HepG2 (cell line): ENCODE measurements around the gene CLPTM1. TPM values are rescaled to one million over a fixed set of nuclear protein-coding genes. Genes with fewer than 3 reads are reported as not detected.

ENCODE experiments used
- FOXP4 ChIP-seq: sonication (generic); formaldehyde crosslinking; IDR thresholded peaks from 2 replicates; pipeline ENCODE4 v1.4.0; 2020; ENCODE audit warnings: missing genetic modification reagents
- POLR2G ChIP-seq: fragments of 200-400 bp; formaldehyde crosslinking; IDR thresholded peaks from 2 replicates; pipeline ENCODE4 v1.6.1; 2018; ENCODE audit warnings: mild to moderate bottlenecking, low read depth, low read length, moderate library complexity
- RBM22 ChIP-seq: fragments of 200-400 bp; formaldehyde crosslinking; optimal IDR thresholded peaks from 2 replicates; pipeline ENCODE3; 2017; ENCODE audit warnings: mild to moderate bottlenecking, low read length, moderate library complexity
- SALL2 ChIP-seq: sonication (generic); formaldehyde crosslinking; IDR thresholded peaks from 2 replicates; pipeline ENCODE4 v1.8.1; 2023; ENCODE audit warnings: mild to moderate bottlenecking, missing genetic modification reagents, inconsistent platforms
- ZBTB38 ChIP-seq: sonication (generic); formaldehyde crosslinking; IDR thresholded peaks from 2 replicates; pipeline ENCODE4 v1.5.1; 2020; ENCODE audit warnings: mild to moderate bottlenecking, missing genetic modification reagents
- ZBTB7B ChIP-seq: sonication (generic); formaldehyde crosslinking; IDR thresholded peaks from 2 replicates; pipeline ENCODE4 v1.4.0; 2020; ENCODE audit warnings: missing genetic modification reagents
- ZNF687 ChIP-seq: sonication (generic); formaldehyde crosslinking; IDR thresholded peaks from 2 replicates; pipeline ENCODE4 v1.5.1; 2020; ENCODE audit warnings: mild to moderate bottlenecking, missing genetic modification reagents, moderate library complexity
- polyA plus RNA-seq, 8 experiments: library from polyadenylated mRNA; depleted of rRNA in 3 of 8; stranded (reverse) in 7 of 8; unstranded in 1 of 8; fragments of >200 nt; fragmentation: Illumina TruSeq in 4 of 8; extraction: Trizol in 4 of 8; gene quantifications; 2 replicates each; pipeline versions ENCODE4 v1.2.1 to v1.2.3, GENCODE V29; 2011 to 2016; ENCODE audit warnings: low read depth in 4 of 8, missing spikeins in 1 of 8, mixed read lengths in 1 of 8; ENCODE audit not compliant: insufficient read depth in 1 of 8
- total RNA-seq, 5 experiments: library from RNA; depleted of rRNA; stranded (reverse); fragments of >200 nt; fragmentation: Illumina TruSeq; extraction: Trizol; gene quantifications; 2 replicates each; pipeline ENCODE4 v1.2.3, GENCODE V29; 2016; ENCODE audit warnings: low read depth in 1 of 5

The CLPTM1 gene
- total and polyA plus RNA-seq, 2 of the 13 experiments (the other 11 are each of a cell fraction or from before 2014, with no cell fraction given): 34.9 to 42.8 TPM

GRCh38 chr19:44926245-44927077, 28.7 kb upstream of the CLPTM1 start (continued):
- peak; percentile 30 for TF ChIP-seq RBM22
- peak; percentile 51; the same call in 1 of the 2 replicates for TF ChIP-seq ZBTB38 (CRISPR knock-in tag)
- 0 out of 2 replicates have a peak, but pooled peaks have one; percentile 18 for TF ChIP-seq ZBTB7B (CRISPR knock-in tag)
- peak; percentile 24; the same call in 1 of the 2 replicates for TF ChIP-seq SALL2 (CRISPR knock-in tag)
- peak; percentile 73 for TF ChIP-seq POLR2G
- peak; percentile 32; the same call in 1 of the 2 replicates for TF ChIP-seq FOXP4 (CRISPR knock-in tag)
- TF ChIP-seq ZNF687 (CRISPR knock-in tag): peak; percentile 81; the same call in 1 of the 2 replicates
- TF ChIP-seq, all 625 proteins: peak for 25; not testable (repeated sequence) for 600
